M059J (cell line): Measurements from ENCODE around the gene ACIN1. TPM values are rescaled to one million over a fixed set of nuclear protein-coding genes. Genes with fewer than 3 reads are reported as not detected.
"Not testable (repeated sequence)": the region's sequence is repeated elsewhere in the genome, so short reads cannot be mapped to it uniquely, and the experiment has no call there.

Experiments
- DNase-seq: peaks from one replicate; pipeline ENCODE4 v3.0.0-alpha.2; 2012; ENCODE audit warnings: low read depth
- total RNA-seq: library from RNA; depleted of rRNA; stranded (reverse); fragments of >200 nt; shearing (Covaris generic); gene quantifications from 2 replicates; pipeline ENCODE4 v1.2.3, GENCODE V29; 2014; rRNA removed

The ACIN1 gene
- total RNA-seq, 1 experiment from 2014 or later, result 64.0 TPM

GRCh38 chr14:23015618-23016017 is 79.3 kb downstream of the ACIN1 start:
- no peak for DNase-seq

GRCh38 chr14:23013749-23014054 is 81.2 kb downstream of the ACIN1 start:
- DNase-seq, result not testable (repeated sequence)

GRCh38 chr14:23013054-23013748 is 81.7 kb downstream of the ACIN1 start:
- DNase-seq, result no peak

- DNase-seq, result peak; percentile 66
These were observed 84.8 kb downstream of the ACIN1 start, which contains the start of gene C14orf93 for GRCh38 chr14:23009939-23010726. TSS of gene C14orf93 (minus strand) at chr14:23010143. CDS start at chr14:22999023, 11,120 bp downstream.

- DNase-seq, result no peak
These were observed 85.4 kb downstream of the ACIN1 start for GRCh38 chr14:23009483-23009938.

GRCh38 chr14:23008831-23009230 is 86.1 kb downstream of the ACIN1 start:
- peak; percentile 54 for DNase-seq

Other genes with a start within 250 kb of the ACIN1 start
- 51.6 and 115 TPM in 2 replicates for gene LRP10, start 223.4 kb downstream of the ACIN1 start, total RNA-seq
- 0.52 TPM in 1 of 2 replicates, not detected in the other for gene REM2, start 211.9 kb downstream of the ACIN1 start, total RNA-seq
- gene RBM23, start 176.0 kb downstream of the ACIN1 start, total RNA-seq, result 104 and 140 TPM in 2 replicates
- 67.3 and 83.3 TPM in 2 replicates for gene PRMT5, start 165.8 kb downstream of the ACIN1 start, total RNA-seq
- 30.7 and 51.4 TPM in 2 replicates for gene HAUS4, start 138.0 kb downstream of the ACIN1 start, total RNA-seq
- gene AJUBA, start 112.6 kb downstream of the ACIN1 start, total RNA-seq, result 23.9 and 55.5 TPM in 2 replicates
- gene C14orf93, start 85.0 kb downstream of the ACIN1 start, total RNA-seq, result 8.6 and 9.7 TPM in 2 replicates
- 267 and 297 TPM in 2 replicates for gene PSMB5, start 60.2 kb downstream of the ACIN1 start, total RNA-seq
- gene PSMB11, start 52.9 kb downstream of the ACIN1 start, total RNA-seq, result not detected in 2 replicates
- 7.5 and 13.7 TPM in 2 replicates for gene CDH24, start 37.6 kb downstream of the ACIN1 start, total RNA-seq
- gene C14orf119, start 369 bp upstream of the ACIN1 start, total RNA-seq, result 67.5 and 78.5 TPM in 2 replicates
- not detected in 2 replicates for gene CIROP, start 9.9 kb upstream of the ACIN1 start, total RNA-seq
- gene CEBPE, start 24.1 kb upstream of the ACIN1 start, total RNA-seq, result not detected in 2 replicates
- gene SLC7A8, start 88.5 kb upstream of the ACIN1 start, total RNA-seq, result 3.0 and 4.0 TPM in 2 replicates
- not detected in 2 replicates for gene RNF212B, start 142.8 kb upstream of the ACIN1 start, total RNA-seq
- 9.1 and 11.9 TPM in 2 replicates for gene HOMEZ, start 191.0 kb upstream of the ACIN1 start, total RNA-seq
- 3.0 and 5.0 TPM in 2 replicates for gene PPP1R3E, start 207.7 kb upstream of the ACIN1 start, total RNA-seq
- gene BCL2L2, start 211.7 kb upstream of the ACIN1 start, total RNA-seq, result 9.5 and 17.1 TPM in 2 replicates
- gene PABPN1, start 226.3 kb upstream of the ACIN1 start, total RNA-seq, result 80.8 and 89.2 TPM in 2 replicates